HG03103 (cell line): ENCODE data around the gene PCMTD2.
A peak's percentile ranks its signal among the peaks of the same experiment; 100 is the strongest.

Source experiments
- ATAC-seq: cut with Tn5 transposase; IDR thresholded peaks from one replicate; pipeline ENCODE4 v1.9.1; 2021; ENCODE audit warnings: low read depth; ENCODE audit not compliant: unreplicated experiment

PCMTD2 gene

DNA sequence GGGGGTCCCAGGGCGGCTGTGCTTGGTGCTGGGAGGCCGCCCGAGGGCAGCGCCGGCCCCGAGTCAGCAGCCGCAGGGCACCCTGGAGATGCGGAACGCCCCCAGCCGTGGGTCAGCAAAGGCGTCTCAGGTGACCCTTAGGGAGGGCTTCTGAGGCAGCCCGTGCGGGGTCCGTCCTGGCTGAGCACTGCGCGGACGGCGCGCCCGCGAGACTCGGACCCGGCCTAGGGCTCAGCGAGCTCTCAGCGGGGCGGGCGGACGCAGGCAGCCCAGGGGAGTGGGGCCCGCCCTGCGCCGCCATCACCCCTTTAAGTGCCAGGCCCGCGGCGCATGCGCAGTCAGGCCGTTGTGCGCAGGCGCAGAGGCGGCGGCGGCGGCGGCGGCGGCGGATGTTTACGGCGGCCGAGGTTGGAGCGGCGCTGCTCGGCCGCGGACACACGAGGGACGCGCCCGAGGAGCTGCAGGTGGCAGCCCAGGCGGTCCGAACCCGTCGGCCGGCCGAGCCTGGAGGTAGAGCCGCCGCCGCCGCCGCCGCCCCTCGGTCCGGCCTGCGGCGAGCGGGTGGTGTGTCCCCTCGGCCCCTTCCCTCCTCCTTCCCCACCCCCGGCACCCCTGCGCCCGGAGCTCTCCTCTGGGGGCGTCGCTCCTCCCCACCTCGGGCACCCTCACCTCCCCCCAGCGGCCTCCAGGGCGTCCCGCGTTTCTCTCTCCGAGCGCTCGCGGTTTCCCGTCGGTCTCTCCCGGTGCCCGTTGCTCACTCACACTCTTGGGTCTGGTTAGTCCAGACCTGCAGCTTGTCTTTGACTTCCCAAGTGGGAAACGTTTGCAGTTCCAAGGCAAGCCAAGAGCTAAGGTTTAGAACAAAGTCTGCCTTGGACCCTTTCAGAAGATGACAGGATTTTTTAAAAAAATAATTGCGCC, at the start of gene PCMTD2:
Gene PCMTD2, plus strand, starts transcription at position 388 of the 921 bp plus-strand sequence. CDS start 4,218 bp downstream, outside the sequence.
- peak; percentile 66 for ATAC-seq

- ATAC-seq, result no peak
These were observed 48.9 kb upstream of the PCMTD2 start for GRCh38 chr20:64206614-64207013.

GRCh38 chr20:64207641-64208590, 47.6 kb upstream of the PCMTD2 start:
- no peak for ATAC-seq

DNA sequence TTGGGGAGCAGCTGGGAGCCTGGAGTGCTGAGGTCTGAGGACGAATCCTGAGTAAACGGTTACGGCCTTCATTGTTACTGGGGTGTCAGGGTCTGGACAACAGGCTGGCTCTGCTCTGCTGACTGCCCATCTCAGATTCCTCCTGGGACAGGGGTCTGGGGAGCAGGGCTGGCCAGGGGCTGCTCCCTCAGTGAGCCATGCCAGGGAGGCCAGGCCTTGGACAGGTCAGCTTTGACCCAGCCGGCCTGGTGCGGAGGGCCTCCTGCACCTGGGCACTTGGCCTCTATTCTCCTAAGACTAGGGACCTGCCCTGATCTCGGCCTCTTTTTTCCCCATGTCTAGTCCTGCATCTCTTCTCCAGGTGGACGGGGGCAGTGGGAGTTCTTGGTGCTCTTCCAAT, 46.4 kb upstream of the PCMTD2 start:
- ATAC-seq, result no peak

DNA sequence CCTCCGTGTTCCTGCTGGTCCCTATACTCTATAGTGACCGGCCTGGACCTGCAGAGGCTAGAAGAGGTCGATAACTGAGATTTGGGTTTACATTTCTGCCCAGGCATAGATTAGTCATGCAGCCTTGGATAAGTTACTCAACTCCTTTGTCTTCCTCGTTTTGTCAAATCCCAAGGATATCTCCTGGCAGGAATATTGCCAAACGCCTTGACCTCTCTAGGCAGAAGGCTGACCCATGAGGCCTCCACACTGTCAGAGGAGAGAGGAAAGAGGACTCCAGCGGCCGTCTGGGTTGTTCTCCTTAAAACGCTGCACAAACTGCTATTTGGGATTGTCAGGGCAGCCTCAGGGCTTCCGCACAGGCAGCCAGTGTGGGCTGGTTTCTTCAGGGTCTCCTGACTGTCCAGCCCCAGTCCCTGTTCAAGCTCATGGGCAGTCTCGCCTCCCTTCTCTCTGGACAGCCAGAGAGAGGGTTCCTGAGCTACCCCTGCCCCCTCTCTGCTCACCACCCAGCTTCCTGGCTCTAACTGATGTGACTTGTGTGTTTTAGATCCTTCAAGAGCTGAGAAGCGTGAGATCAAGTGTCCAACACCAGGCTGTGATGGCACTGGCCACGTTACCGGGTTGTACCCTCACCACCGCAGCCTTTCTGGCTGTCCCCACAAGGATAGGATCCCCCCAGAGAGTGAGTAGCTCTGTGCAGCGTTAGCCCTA, 44.7 kb upstream of the PCMTD2 start:
- ATAC-seq, result no peak

GRCh38 chr20:64211874-64212658, 43.5 kb upstream of the PCMTD2 start:
- ATAC-seq, result no peak

- ATAC-seq, result no peak
These were observed 42.8 kb upstream of the PCMTD2 start for GRCh38 chr20:64212755-64213154.

DNA sequence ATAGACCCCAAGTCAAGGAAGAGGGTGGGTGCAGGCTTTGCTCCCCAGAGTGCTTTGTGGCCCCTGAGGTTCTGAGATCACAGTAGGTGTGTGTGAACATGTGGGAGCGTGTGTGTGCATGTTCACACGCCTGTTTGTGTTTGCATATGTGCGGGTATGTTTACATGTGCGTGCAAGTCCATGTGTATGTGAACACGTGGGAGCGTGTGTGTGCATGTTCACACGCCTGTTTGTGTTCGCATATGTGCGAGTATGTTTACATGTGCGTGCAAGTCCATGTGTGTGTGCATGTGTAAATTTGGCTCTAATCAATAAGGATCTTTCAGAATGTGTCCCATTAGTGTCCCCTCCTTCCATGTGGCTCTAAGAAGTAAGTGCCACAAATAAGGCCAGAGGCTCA, 41.4 kb upstream of the PCMTD2 start:
- ATAC-seq, result no peak

GRCh38 chr20:64214952-64215351, 40.6 kb upstream of the PCMTD2 start:
- no peak for ATAC-seq

DNA sequence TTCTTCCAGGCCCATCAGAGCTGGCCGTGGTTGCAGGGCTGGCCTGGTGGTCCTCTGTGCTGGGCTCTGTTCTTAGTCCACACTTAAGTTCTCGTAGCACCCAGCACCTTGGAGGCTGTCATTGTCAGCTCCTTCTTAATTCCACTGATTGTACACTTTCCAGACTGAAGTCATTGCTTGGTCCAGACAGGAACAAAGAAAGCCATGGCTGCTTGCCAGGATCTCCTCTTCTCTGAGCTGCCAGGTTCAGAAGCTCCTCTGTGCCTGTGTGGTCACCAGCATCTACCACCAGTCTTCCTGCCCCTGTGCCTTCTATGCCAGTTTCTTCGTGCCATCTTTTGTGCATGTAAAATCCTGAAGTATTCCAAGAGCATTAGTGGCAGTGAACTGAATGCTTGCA, 39.5 kb upstream of the PCMTD2 start:
- ATAC-seq, result no peak

GRCh38 chr20:64216910-64217309, 38.6 kb upstream of the PCMTD2 start:
- ATAC-seq, result no peak

- no peak for ATAC-seq
These were observed 37.9 kb upstream of the PCMTD2 start for GRCh38 chr20:64217539-64218221.

DNA sequence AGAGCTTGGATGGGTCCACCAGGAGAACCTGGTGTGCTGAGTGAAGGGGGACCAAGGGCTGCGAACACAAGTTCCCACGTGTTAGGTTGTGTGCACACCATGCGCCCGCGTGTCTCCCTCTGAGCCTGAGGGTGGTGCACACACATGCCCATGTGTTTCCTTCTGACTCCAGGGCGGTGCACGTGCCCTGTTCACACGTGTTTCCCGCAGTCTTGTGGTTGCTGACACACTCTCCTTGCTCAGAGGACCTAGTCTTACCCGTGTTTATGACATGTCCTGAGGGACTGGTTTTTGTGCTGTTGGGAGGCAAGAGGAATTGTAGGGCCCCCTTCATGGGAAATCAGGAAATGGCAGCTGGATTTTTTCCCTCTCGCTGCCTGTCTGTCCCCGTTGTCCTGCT, 36.3 kb upstream of the PCMTD2 start:
- no peak for ATAC-seq

- no peak for ATAC-seq
These were observed 35.8 kb upstream of the PCMTD2 start for GRCh38 chr20:64219730-64220129.

GRCh38 chr20:64220420-64220819, 35.1 kb upstream of the PCMTD2 start:
- no peak for ATAC-seq

DNA sequence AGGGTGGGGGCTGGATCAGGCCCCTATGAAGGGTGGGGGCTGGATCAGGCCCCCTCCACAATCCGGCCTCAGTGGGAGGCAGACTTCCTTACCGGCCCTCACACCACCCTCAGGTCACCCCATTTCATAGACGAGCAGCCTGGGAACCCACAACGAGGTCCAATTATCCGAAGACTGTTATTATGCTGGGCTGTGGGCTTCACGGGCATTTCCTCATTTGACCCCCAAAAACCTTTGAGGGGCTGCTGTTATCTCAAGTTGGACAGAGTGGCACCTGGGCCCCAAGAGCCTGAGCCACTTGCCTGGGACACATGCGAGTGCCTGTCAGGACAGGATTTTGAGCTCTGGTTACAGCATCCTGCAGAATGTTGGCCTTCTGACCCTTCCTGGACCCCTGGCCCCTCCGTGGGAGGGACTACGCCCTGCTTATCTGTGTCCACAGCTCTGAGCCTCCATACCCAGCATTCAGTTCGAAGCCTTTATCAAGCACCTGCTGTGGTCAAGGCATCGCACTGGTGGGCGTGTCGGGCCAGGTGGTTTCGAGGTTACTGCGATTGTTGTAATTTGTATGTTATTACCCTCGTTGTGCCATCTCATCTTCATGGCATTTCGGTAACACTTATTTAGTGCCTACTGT, 34.5 kb upstream of the PCMTD2 start:
- ATAC-seq, result no peak

DNA sequence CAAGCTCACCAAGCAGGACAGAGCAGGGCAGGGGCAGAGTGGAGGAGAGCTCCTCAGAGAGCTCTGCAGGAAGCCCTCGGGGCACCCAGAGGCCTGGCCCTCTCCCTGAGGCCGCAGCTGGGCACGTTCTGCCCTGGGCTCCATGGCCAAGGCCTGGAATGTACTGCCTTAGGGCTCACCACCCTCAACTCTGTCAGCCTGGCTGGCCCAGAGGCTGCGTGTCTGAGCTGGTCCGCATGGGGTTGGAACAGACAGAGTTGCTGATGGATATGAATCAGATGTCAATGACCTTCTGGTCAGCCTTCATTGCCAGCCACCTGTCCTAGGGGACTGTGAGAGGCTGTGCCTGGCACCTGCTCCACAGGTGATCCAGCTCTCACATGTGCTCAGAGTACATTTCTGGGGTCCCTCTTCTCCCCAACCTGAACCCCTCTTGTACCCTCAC, 33.2 kb upstream of the PCMTD2 start:
- no peak for ATAC-seq

DNA sequence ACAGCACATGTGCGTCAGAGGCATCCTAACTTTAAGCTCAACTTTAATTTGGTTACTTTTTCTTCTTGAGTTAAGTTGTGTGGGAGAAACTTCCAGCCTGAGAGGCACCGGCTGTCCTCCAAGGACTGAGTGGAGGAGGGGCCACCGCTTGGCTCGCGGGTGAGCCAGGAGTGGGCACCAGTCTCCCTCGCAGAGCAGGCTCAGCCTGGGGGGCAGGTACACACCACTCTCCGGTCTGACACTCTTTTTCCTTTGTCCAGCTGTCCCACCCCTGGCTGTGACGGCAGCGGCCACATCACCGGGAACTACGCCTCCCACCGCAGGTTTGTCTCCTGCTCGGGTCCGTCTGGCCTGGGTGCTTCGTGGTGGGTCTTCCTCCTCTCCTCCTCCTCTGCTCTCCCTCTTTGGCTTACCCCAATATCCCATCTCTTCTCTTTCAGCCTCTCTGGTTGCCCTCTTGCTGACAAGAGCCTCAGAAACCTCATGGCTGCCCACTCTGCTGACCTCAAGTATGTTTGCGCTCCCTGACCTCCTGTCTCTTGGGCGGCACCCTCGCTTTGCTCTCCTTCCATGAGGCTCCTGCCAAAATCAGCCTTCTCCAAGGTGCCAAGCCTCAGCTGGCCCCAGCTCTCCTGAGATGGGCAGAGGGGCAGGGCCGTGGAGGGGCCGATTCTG, 32.6 kb upstream of the PCMTD2 start:
- ATAC-seq, result no peak
